Aorta (tissue), 5 donors: ENCODE data around the gene LRP1B. TPM values are rescaled to one million over a fixed set of nuclear protein-coding genes. Genes with fewer than 3 reads are reported as not detected.
"Not testable (repeated sequence)": the region's sequence is repeated elsewhere in the genome, so short reads cannot be mapped to it uniquely, and the experiment has no call there.

Experiments used
- ATAC-seq: fragments of 200-7000 bp; cut with Tn5 transposase; one replicate; pipeline ENCODE4 v1.9.1; 2022; ENCODE audit warnings: moderate library complexity; ENCODE audit not compliant: low FRiP score
- DNase-seq, 2 donors: peaks; one replicate each; pipeline ENCODE4 v3.0.0-alpha.2; 2020
- H3K27ac ChIP-seq, 2 donors: one replicate each; pipeline ENCODE4 v1.5.1; 2013; ENCODE audit warnings: low read length in 2 of 2, mild to moderate bottlenecking in 2 of 2, moderate library complexity in 2 of 2, control low read depth in 1 of 2, inconsistent platforms in 1 of 2, low read depth in 1 of 2
- H3K27me3 ChIP-seq, 2 donors: one replicate each; pipeline ENCODE4 v1.6.1; 2013; ENCODE audit warnings: control low read depth in 1 of 2, low read length in 1 of 2, mild to moderate bottlenecking in 1 of 2, moderate library complexity in 1 of 2; ENCODE audit not compliant: insufficient read depth in 2 of 2, control insufficient read depth in 1 of 2
- H3K36me3 ChIP-seq, 2 donors: one replicate each; pipeline ENCODE4 v1.6.1; 2013; ENCODE audit warnings: control low read depth in 1 of 2, low read length in 1 of 2, mild to moderate bottlenecking in 1 of 2; ENCODE audit not compliant: insufficient read depth in 2 of 2, control insufficient read depth in 1 of 2
- H3K4me1 ChIP-seq, 2 donors: one replicate each; pipeline ENCODE4 v1.6.1; 2013; ENCODE audit warnings: low read length in 2 of 2, control low read depth in 1 of 2, mild to moderate bottlenecking in 1 of 2, moderate library complexity in 1 of 2; ENCODE audit not compliant: insufficient read depth in 2 of 2, control insufficient read depth in 1 of 2
- H3K4me3 ChIP-seq, 2 donors: one replicate each; pipeline ENCODE4 v1.5.1; 2013; ENCODE audit warnings: low read length in 2 of 2, control low read depth in 1 of 2, mild to moderate bottlenecking in 1 of 2
- H3K9me3 ChIP-seq: one replicate; pipeline ENCODE4 v1.6.1; 2013; ENCODE audit warnings: mild to moderate bottlenecking, low read length; ENCODE audit not compliant: control insufficient read depth
- WGBS, 2 donors: extraction: QIAGEN DNeasy Blood & Tissue Kit; methylation state at CpG; one replicate each; pipeline ENCODE4 v1.1.7; 2013; 5-methylcytosine and 5-hydroxymethylcytosine counted together
- intact Hi-C, 2 donors: fragments of 100-400 bp; cut with DNase I; formaldehyde crosslinking; loops; one replicate each; pipeline versions ENCODE4 v1.14.2 to v1.15.0; 2022
- polyA plus RNA-seq, 2 donors: library from polyadenylated mRNA; stranded (reverse); fragments of 200-250 nt; gene quantifications; one replicate each; pipeline ENCODE4 v1.2.3, GENCODE V29; 2013
- total RNA-seq, 2 donors: library from RNA; stranded (reverse); fragmentation: NEBNext Ultra II Directional; extraction: Animal tissue kit (Norgen Biotek cat#: 25700); gene quantifications; one replicate each; pipeline ENCODE4 v1.2.1, GENCODE V29; 2021
- donor health status: healthy with polysubstance abuse.
- donor health status: Bipolar disorder and iron deficiency.
- donor health status: DM: no; HTN: no; CAD: no.
- donor health status: DM: no; HTN: no; CAD: no.
- donor health status: DM: yes; HTN: yes; CAD: no.

Gene LRP1B
- total and polyA plus RNA-seq, 4 donors: 0.33 to 0.94 TPM; not detected in 2

GRCh38 chr2:140975237-140975636, 1155.6 kb downstream of the LRP1B start:
- H3K9me3 ChIP-seq: no peaks in the 10 kb centered on the region
- no peak overlapping the region for H3K4me3 ChIP-seq
- ATAC-seq (no peak), DNase-seq (no peak)
- H3K36me3 ChIP-seq: no peaks in the 10 kb centered on the region
- no peak overlapping the region for H3K27ac ChIP-seq
- H3K4me1 ChIP-seq: no peaks in the 10 kb centered on the region
- peaks cover 0 to 1% of the 10 kb centered on the region in 2 donors for H3K27me3 ChIP-seq
- intact Hi-C loops: no loop called here

- ATAC-seq (no peak), DNase-seq (no peak)
- Histone ChIP-seq H3K27ac (no peak overlapping the region), H3K27me3 (peaks cover 0 to 1% of the 10 kb centered on the region in 2 donors), H3K4me3 (no peak overlapping the region), H3K9me3 (no peaks in the 10 kb centered on the region), H3K4me1 (no peaks in the 10 kb centered on the region), H3K36me3 (no peaks in the 10 kb centered on the region)
- intact Hi-C loops: no loop called here
- 19 to 58% methylated on average over 1 of the region's 1 CpG for WGBS, 2 donors
Observed at GRCh38 chr2:140972724-140973123, 1158.1 kb downstream of the LRP1B start.

- ATAC-seq, H3K9me3 ChIP-seq, intact Hi-C loops, H3K4me1 ChIP-seq, H3K27ac ChIP-seq, DNase-seq, H3K27me3 ChIP-seq, H3K4me3 ChIP-seq, H3K36me3 ChIP-seq: not testable (repeated sequence)
- WGBS, 2 donors: 52 to 65% methylated on average over 9 to 11 of the region's 11 CpGs
Observed at GRCh38 chr2:140964324-140964723, 1166.5 kb downstream of the LRP1B start.

GRCh38 chr2:140949932-140950331, 1180.9 kb downstream of the LRP1B start:
- H3K4me1 ChIP-seq: no peaks in the 10 kb centered on the region

GRCh38 chr2:140947236-140947635, 1183.6 kb downstream of the LRP1B start:
- Histone ChIP-seq H3K27me3 (no peaks in the 10 kb centered on the region), H3K4me3 (no peak overlapping the region), H3K9me3 (no peaks in the 10 kb centered on the region), H3K4me1 (no peaks in the 10 kb centered on the region), H3K36me3 (no peaks in the 10 kb centered on the region), H3K27ac (no peak overlapping the region)
- 82 to 85% methylated on average over 4 of the region's 4 CpGs for WGBS, 2 donors
- intact Hi-C loops: no loop called here
- DNase-seq (no peak), ATAC-seq (no peak)

More at GRCh38 chr2:140949932-140950331, 1180.9 kb downstream of the LRP1B start:
- DNase-seq (no peak), ATAC-seq (no peak)
- 83% methylated on average over 1 of the region's 1 CpG; no CpG with 5 or more reads in 1 of the 2 donors for WGBS, 2 donors
- intact Hi-C loops: no loop called here
- H3K9me3 ChIP-seq: no peaks in the 10 kb centered on the region
- no peaks in the 10 kb centered on the region for H3K27me3 ChIP-seq
- no peak overlapping the region for H3K4me3 ChIP-seq
- H3K27ac ChIP-seq: no peak overlapping the region
- H3K36me3 ChIP-seq: no peaks in the 10 kb centered on the region

DNA sequence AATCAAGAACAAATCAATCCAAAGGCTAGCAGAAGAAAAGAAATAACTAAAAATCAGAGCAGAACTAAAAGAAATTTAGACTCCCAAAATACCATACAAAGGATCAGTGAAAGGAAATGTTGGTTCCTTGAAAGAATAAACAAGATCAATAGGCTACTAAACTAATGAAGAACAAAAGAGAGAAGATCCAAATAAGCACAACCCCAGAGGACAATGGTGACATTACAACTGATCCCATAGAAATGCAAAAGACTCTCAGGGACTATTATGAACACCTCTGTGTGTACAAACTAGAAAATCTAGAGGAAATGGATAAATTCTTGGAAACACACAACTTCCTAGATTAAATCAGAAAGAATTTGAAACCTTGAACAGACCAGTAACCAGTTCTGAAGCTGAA, 1186.9 kb downstream of the LRP1B start:
- intact Hi-C loops: no loop called here
- no peak for DNase-seq
- Histone ChIP-seq H3K27ac (no peak overlapping the region), H3K9me3 (no peaks in the 10 kb centered on the region), H3K4me1 (no peaks in the 10 kb centered on the region), H3K27me3 (no peaks in the 10 kb centered on the region), H3K4me3 (no peak overlapping the region), H3K36me3 (no peaks in the 10 kb centered on the region)
- ATAC-seq: no peak

DNA sequence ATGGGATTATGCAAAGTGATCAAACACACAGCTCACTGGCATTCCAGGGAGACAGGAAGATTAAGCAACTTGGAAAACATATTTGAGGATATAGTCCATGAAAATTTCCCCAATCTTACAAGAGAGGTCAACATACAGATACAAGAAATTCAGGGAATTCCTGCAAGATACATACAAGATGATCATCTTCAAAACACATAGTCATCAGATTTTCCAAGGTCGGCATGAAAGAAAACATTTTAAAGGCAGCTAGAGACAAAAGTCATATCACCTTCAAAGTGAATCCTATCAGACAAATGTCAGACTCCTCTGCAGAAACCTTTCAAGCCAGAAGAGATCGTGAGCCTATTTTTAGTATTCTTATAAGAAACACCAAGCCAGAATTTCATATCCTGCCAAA, 1188.5 kb downstream of the LRP1B start:
- Histone ChIP-seq H3K27me3 (no peaks in the 10 kb centered on the region), H3K36me3 (no peaks in the 10 kb centered on the region), H3K27ac (no peak overlapping the region), H3K9me3 (no peaks in the 10 kb centered on the region), H3K4me1 (no peaks in the 10 kb centered on the region), H3K4me3 (no peak overlapping the region)
- 49 to 53% methylated on average over 2 of the region's 2 CpGs for WGBS, 2 donors
- DNase-seq (no peak), ATAC-seq (no peak)
- intact Hi-C loops: no loop called here

DNA sequence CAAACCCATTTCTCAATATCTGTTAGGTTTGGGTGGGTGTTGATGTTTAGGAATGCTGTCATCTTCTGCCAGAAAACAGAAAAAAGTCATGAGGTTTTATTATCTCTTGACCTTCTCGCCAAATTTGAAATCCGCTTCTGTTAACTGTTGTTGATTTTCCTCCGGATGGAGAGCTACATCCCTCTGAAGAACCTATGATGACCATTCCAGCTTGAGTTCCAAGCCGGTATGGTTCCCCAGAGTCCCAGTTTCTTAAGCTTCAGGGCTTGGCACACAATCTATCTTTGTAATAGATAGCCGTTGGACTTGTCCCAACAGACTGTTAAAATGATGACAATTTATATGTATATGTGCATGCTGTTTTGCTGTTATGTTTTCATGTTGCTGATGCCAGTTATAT, 1201.0 kb downstream of the LRP1B start:
- no peak for DNase-seq
- 25 to 27% methylated on average over 5 of the region's 5 CpGs for WGBS, 2 donors
- intact Hi-C loops: no loop called here
- Histone ChIP-seq H3K4me1 (no peaks in the 10 kb centered on the region), H3K4me3 (no peak overlapping the region), H3K9me3 (peaks cover 2% of the 10 kb centered on the region), H3K36me3 (no peaks in the 10 kb centered on the region), H3K27ac (no peak overlapping the region), H3K27me3 (no peaks in the 10 kb centered on the region)
- no peak for ATAC-seq

DNA sequence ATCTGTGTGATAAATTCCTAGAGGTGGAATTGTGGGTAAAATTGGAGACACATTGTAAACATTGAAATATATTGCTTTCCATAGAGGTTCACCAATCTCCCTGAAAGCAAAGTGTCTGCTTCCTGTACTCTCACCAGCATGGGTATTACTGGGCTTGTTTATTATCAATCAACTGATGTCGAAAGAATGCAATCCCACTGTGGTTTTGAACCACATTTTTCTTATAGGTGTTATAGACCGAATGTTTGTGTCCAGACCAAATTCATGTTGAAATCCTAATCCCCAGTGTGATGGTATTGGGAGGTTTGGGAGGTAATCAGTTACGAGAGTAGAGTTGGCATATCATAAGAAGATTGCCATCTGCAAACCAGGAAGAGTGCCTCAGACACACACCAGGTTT, 1212.4 kb downstream of the LRP1B start:
- Histone ChIP-seq H3K4me1 (no peaks in the 10 kb centered on the region), H3K4me3 (no peak overlapping the region), H3K36me3 (no peaks in the 10 kb centered on the region), H3K9me3 (no peaks in the 10 kb centered on the region), H3K27me3 (no peaks in the 10 kb centered on the region), H3K27ac (no peak overlapping the region)
- intact Hi-C loops: no loop called here
- DNase-seq: no peak
- WGBS, 2 donors: 90 to 93% methylated on average over 3 of the region's 3 CpGs
- no peak for ATAC-seq
